HepG2 (cell line): Measurements from ENCODE around the gene NDUFAF8. TPM values are rescaled to one million over a fixed set of nuclear protein-coding genes. Genes with fewer than 3 reads are reported as not detected.

Experiments
- ATM ChIP-seq: fragments of 450-650 bp; IDR thresholded peaks from 2 replicates; pipeline ENCODE4 v1.7.1; 2017; ENCODE audit warnings: mild to moderate bottlenecking, borderline replicate concordance
- GTF2F1 ChIP-seq: fragments of 150-350 bp; IDR thresholded peaks from 2 replicates; pipeline ENCODE4 v1.6.1; 2014; ENCODE audit warnings: low read length
- NFKB2 ChIP-seq: sonication (generic); formaldehyde crosslinking; IDR thresholded peaks from 2 replicates; pipeline ENCODE4 v1.4.0; 2020; ENCODE audit warnings: missing genetic modification reagents, borderline replicate concordance
- NR3C1 ChIP-seq: sonication (generic); formaldehyde crosslinking; IDR thresholded peaks from 2 replicates; pipeline ENCODE4 v1.4.0; 2020; ENCODE audit warnings: missing genetic modification reagents
- U2AF1 ChIP-seq: fragments of 200-400 bp; formaldehyde crosslinking; optimal IDR thresholded peaks from 2 replicates; pipeline ENCODE3; 2017; ENCODE audit warnings: mild to moderate bottlenecking, low read depth, low read length
- ZBTB40 ChIP-seq, 2 experiments: fragments of 450-650 bp in 1 of 2; sonication (generic) in 1 of 2; formaldehyde crosslinking in 1 of 2; IDR thresholded peaks; 2 replicates each; pipeline versions ENCODE4 v1.6.1 to v1.8.0; 2016 to 2022; ENCODE audit warnings: antibody characterized with exemption in 1 of 2, mild to moderate bottlenecking in 1 of 2, missing genetic modification reagents in 1 of 2
- ZHX1 ChIP-seq: sonication (generic); formaldehyde crosslinking; IDR thresholded peaks from 2 replicates; pipeline ENCODE4 v1.8.1; 2022; ENCODE audit warnings: low read depth, mild to moderate bottlenecking, missing genetic modification reagents
- ZNF260 ChIP-seq: sonication (generic); formaldehyde crosslinking; IDR thresholded peaks from 2 replicates; pipeline ENCODE4 v1.4.0; 2020; ENCODE audit warnings: missing genetic modification reagents, low read depth, mild to moderate bottlenecking, borderline replicate concordance
- ZNF333 ChIP-seq: sonication (generic); formaldehyde crosslinking; IDR thresholded peaks from 2 replicates; pipeline ENCODE4 v1.4.0; 2020; ENCODE audit warnings: mild to moderate bottlenecking, missing genetic modification reagents, borderline replicate concordance
- ZNF557 ChIP-seq: sonication (generic); formaldehyde crosslinking; IDR thresholded peaks from 2 replicates; pipeline ENCODE4 v1.4.0; 2020; ENCODE audit warnings: missing genetic modification reagents
- ZNF737 ChIP-seq: sonication (generic); formaldehyde crosslinking; IDR thresholded peaks from 2 replicates; pipeline ENCODE4 v1.5.0; 2020; ENCODE audit warnings: missing genetic modification reagents, mild to moderate bottlenecking, borderline replicate concordance
- ZNF768 ChIP-seq: sonication (generic); formaldehyde crosslinking; IDR thresholded peaks from 2 replicates; pipeline ENCODE4 v1.4.0; 2020; ENCODE audit warnings: missing genetic modification reagents
- ZUFSP ChIP-seq: sonication (generic); formaldehyde crosslinking; IDR thresholded peaks from 2 replicates; pipeline ENCODE4 v1.9.0; 2021; ENCODE audit warnings: missing genetic modification reagents, mild to moderate bottlenecking, borderline replicate concordance
- polyA plus RNA-seq, 8 experiments: library from polyadenylated mRNA; depleted of rRNA in 3 of 8; stranded (reverse) in 7 of 8; unstranded in 1 of 8; fragments of >200 nt; fragmentation: Illumina TruSeq in 4 of 8; extraction: Trizol in 4 of 8; gene quantifications; 2 replicates each; pipeline versions ENCODE4 v1.2.1 to v1.2.3, GENCODE V29; 2011 to 2016; ENCODE audit warnings: low read depth in 4 of 8, missing spikeins in 1 of 8, mixed read lengths in 1 of 8; ENCODE audit not compliant: insufficient read depth in 1 of 8
- total RNA-seq, 5 experiments: library from RNA; depleted of rRNA; stranded (reverse); fragments of >200 nt; fragmentation: Illumina TruSeq; extraction: Trizol; gene quantifications; 2 replicates each; pipeline ENCODE4 v1.2.3, GENCODE V29; 2016; ENCODE audit warnings: low read depth in 1 of 5

NDUFAF8 gene
- total and polyA plus RNA-seq, 2 of the 13 experiments (the other 11 are each of a cell fraction or from before 2014, with no cell fraction given), result 75.6 to 233 TPM

- TF ChIP-seq ZBTB40 (IDR thresholded peaks at IDR 0.05), result no peak
- peak; percentile 57 for TF ChIP-seq ZBTB40 (CRISPR knock-in tag; IDR thresholded peaks at IDR 0.05)
- TF ChIP-seq ZNF557, result no peak
- no peak for TF ChIP-seq ATM
- TF ChIP-seq ZNF260, result no peak
- TF ChIP-seq NR3C1, result no peak
- TF ChIP-seq ZNF768 (CRISPR knock-in tag), result peak; percentile 23; the same call in 1 of the 2 replicates
- TF ChIP-seq U2AF1, result no peak
- TF ChIP-seq ZNF333 (CRISPR knock-in tag), result no peak
- TF ChIP-seq ZUFSP (CRISPR knock-in tag), result no peak
- TF ChIP-seq NFKB2 (CRISPR knock-in tag), result peak; percentile 73; the same call in 1 of the 2 replicates
- no peak for TF ChIP-seq ZNF737 (CRISPR knock-in tag)
- TF ChIP-seq GTF2F1, result no peak
- 0 out of 2 replicates have a peak, but pooled peaks have one; percentile 65 for TF ChIP-seq ZHX1 (CRISPR knock-in tag)
Measured at GRCh38 chr17:81222906-81223761, 16.0 kb upstream of the NDUFAF8 start, which contains the start of gene CEP131 (continued).
